SK-N-SH treated with all-trans-retinoic acid at 6 μM for 48 hours (cell line): ENCODE data around the gene TMTC2.

Experiments
- ATAC-seq: fragments of 200-7000 bp; cut with Tn5 transposase; 3 replicates; pipeline ENCODE4 v1.9.1; 2020; ENCODE audit warnings: mild to moderate bottlenecking, moderate library complexity
- ARNTL ChIP-seq: fragments of 450-650 bp; formaldehyde crosslinking; IDR thresholded peaks from 2 replicates; pipeline ENCODE4 v1.5.0; 2020; ENCODE audit warnings: low read depth, mild to moderate bottlenecking, moderate library complexity, borderline replicate concordance
- BACH2 ChIP-seq: fragments of 250-450 bp; sonication (Bioruptor Pico); IDR thresholded peaks from 2 replicates; pipeline ENCODE4 v1.9.0; 2021; ENCODE audit warnings: mild to moderate bottlenecking, borderline replicate concordance
- CREB5 ChIP-seq: fragments of 250-450 bp; sonication (Bioruptor Pico); IDR thresholded peaks from 2 replicates; pipeline ENCODE4 v1.5.1; 2020; ENCODE audit warnings: low read depth, mild to moderate bottlenecking, moderate library complexity
- CSDC2 ChIP-seq: fragments of 250-450 bp; sonication (Bioruptor Pico); IDR thresholded peaks from 2 replicates; pipeline ENCODE4 v1.5.0; 2020; ENCODE audit warnings: mild to moderate bottlenecking, moderate library complexity
- CSRNP3 ChIP-seq: fragments of 250-450 bp; sonication (Bioruptor Pico); IDR thresholded peaks from 2 replicates; pipeline ENCODE4 v1.5.1; 2021; ENCODE audit warnings: mild to moderate bottlenecking, moderate library complexity
- ESRRG ChIP-seq: fragments of 250-450 bp; sonication (Bioruptor Pico); IDR thresholded peaks from 2 replicates; pipeline ENCODE4 v1.6.1; 2021; ENCODE audit warnings: mild to moderate bottlenecking
- GLIS3 ChIP-seq: fragments of 250-450 bp; sonication (Bioruptor Pico); IDR thresholded peaks from 2 replicates; pipeline ENCODE4 v1.5.0; 2020; ENCODE audit warnings: mild to moderate bottlenecking, moderate library complexity
- ISL1 ChIP-seq: fragments of 250-450 bp; sonication (Bioruptor Pico); IDR thresholded peaks from 2 replicates; pipeline ENCODE4 v2.1.2; 2022; ENCODE audit warnings: mild to moderate bottlenecking, moderate library complexity
- OSR1 ChIP-seq: fragments of 250-450 bp; sonication (Bioruptor Pico); IDR thresholded peaks from 2 replicates; pipeline ENCODE4 v1.8.0; 2022; ENCODE audit warnings: moderate library complexity, mild to moderate bottlenecking, inconsistent platforms
- PATZ1 ChIP-seq: fragments of 250-450 bp; sonication (Bioruptor Pico); IDR thresholded peaks from 2 replicates; pipeline ENCODE4 v1.8.0; 2020; ENCODE audit warnings: mild to moderate bottlenecking, moderate library complexity, borderline replicate concordance
- PPARA ChIP-seq: fragments of 250-450 bp; sonication (Bioruptor Pico); IDR thresholded peaks from 2 replicates; pipeline ENCODE4 v1.5.0; 2020; ENCODE audit warnings: mild to moderate bottlenecking, borderline replicate concordance
- RARB ChIP-seq: fragments of 250-450 bp; sonication (Bioruptor Pico); IDR thresholded peaks from 2 replicates; pipeline ENCODE4 v1.8.0; 2021; ENCODE audit warnings: mild to moderate bottlenecking, moderate library complexity
- SNAI2 ChIP-seq: fragments of 250-450 bp; sonication (Bioruptor Pico); IDR thresholded peaks from 2 replicates; pipeline ENCODE4 v1.5.0; 2020; ENCODE audit warnings: mild to moderate bottlenecking, moderate library complexity
- TCF4 ChIP-seq: fragments of 250-450 bp; sonication (Bioruptor Pico); IDR thresholded peaks from 2 replicates; pipeline ENCODE4 v1.8.0; 2021; ENCODE audit warnings: mild to moderate bottlenecking, moderate library complexity, borderline replicate concordance
- TOX ChIP-seq: fragments of 250-450 bp; sonication (Bioruptor Pico); IDR thresholded peaks from 2 replicates; pipeline ENCODE4 v1.8.0; 2021; ENCODE audit warnings: mild to moderate bottlenecking, moderate library complexity, borderline replicate concordance
- TSHZ2 ChIP-seq: fragments of 250-450 bp; sonication (Bioruptor Pico); IDR thresholded peaks from 2 replicates; pipeline ENCODE4 v1.5.0; 2020; ENCODE audit warnings: mild to moderate bottlenecking, moderate library complexity
- ZC3H10 ChIP-seq: fragments of 250-450 bp; sonication (Bioruptor Pico); IDR thresholded peaks from 2 replicates; pipeline ENCODE4 v1.5.1; 2021; ENCODE audit warnings: mild to moderate bottlenecking, moderate library complexity
- ZFP3 ChIP-seq: fragments of 250-450 bp; sonication (Bioruptor Pico); IDR thresholded peaks from 2 replicates; pipeline ENCODE4 v1.5.0; 2020; ENCODE audit warnings: mild to moderate bottlenecking, moderate library complexity
- ZFP30 ChIP-seq: fragments of 450-650 bp; formaldehyde crosslinking; IDR thresholded peaks from 2 replicates; pipeline ENCODE4 v1.5.0; 2022; ENCODE audit warnings: mild to moderate bottlenecking, moderate library complexity
- ZNF565 ChIP-seq: fragments of 450-650 bp; formaldehyde crosslinking; conservative IDR thresholded peaks from 2 replicates; pipeline ENCODE4 v1.5.0; 2020; ENCODE audit warnings: low read depth, mild to moderate bottlenecking, moderate library complexity
- ZNF70 ChIP-seq: fragments of 450-650 bp; formaldehyde crosslinking; IDR thresholded peaks from 2 replicates; pipeline ENCODE4 v1.5.0; 2020; ENCODE audit warnings: mild to moderate bottlenecking, moderate library complexity
- ZNF8 ChIP-seq: fragments of 450-650 bp; formaldehyde crosslinking; IDR thresholded peaks from 2 replicates; pipeline ENCODE4 v1.5.0; 2020; ENCODE audit warnings: mild to moderate bottlenecking, moderate library complexity

The TMTC2 gene

GRCh38 chr12:82708061-82708879 is 21.6 kb downstream of the TMTC2 start:
- TF ChIP-seq ISL1 = peak; percentile 65
- no peak for TF ChIP-seq TSHZ2 (CRISPR knock-in tag)
- peak; percentile 36; the same call in 1 of the 2 replicates for TF ChIP-seq ZFP3 (CRISPR knock-in tag)
- peak; percentile 24; the same call in 1 of the 2 replicates for TF ChIP-seq TCF4 (CRISPR knock-in tag)
- peak; percentile 87 for ATAC-seq

- ATAC-seq = no peak
- TF ChIP-seq ZNF8 (CRISPR knock-in tag) (no peak), PATZ1 (no peak), ZFP30 (no peak), ZFP3 (CRISPR knock-in tag) (no peak), RARB (CRISPR knock-in tag) (no peak), GLIS3 (no peak), OSR1 (CRISPR knock-in tag) (no peak), SNAI2 (CRISPR knock-in tag) (no peak)
These were observed 23.2 kb downstream of the TMTC2 start for GRCh38 chr12:82709794-82710355.

GRCh38 chr12:82710741-82711140 is 24.0 kb downstream of the TMTC2 start:
- TF ChIP-seq BACH2 (CRISPR knock-in tag) = no peak
- TF ChIP-seq GLIS3 = no peak
- TF ChIP-seq CREB5 (CRISPR knock-in tag) = no peak
- TF ChIP-seq CSDC2 (CRISPR knock-in tag) = no peak
- TF ChIP-seq ZFP30 = no peak
- no peak for TF ChIP-seq ZC3H10 (CRISPR knock-in tag)
- no peak for TF ChIP-seq PPARA (CRISPR knock-in tag)
- TF ChIP-seq TOX (CRISPR knock-in tag) = no peak
- no peak for TF ChIP-seq ARNTL (CRISPR knock-in tag)
- TF ChIP-seq SNAI2 (CRISPR knock-in tag) = no peak
- TF ChIP-seq TCF4 (CRISPR knock-in tag) = no peak
- no peak for TF ChIP-seq CSRNP3 (CRISPR knock-in tag)
- no peak for TF ChIP-seq ESRRG (CRISPR knock-in tag)
- no peak for TF ChIP-seq ISL1
- no peak for TF ChIP-seq ZNF565 (CRISPR knock-in tag)
- ATAC-seq = no peak

GRCh38 chr12:82714427-82714826 is 27.7 kb downstream of the TMTC2 start:
- ATAC-seq = no peak
- TF ChIP-seq SNAI2 (CRISPR knock-in tag) (no peak), TSHZ2 (CRISPR knock-in tag) (no peak), TCF4 (CRISPR knock-in tag) (no peak), BACH2 (CRISPR knock-in tag) (no peak), ZFP30 (no peak), TOX (CRISPR knock-in tag) (no peak), ESRRG (CRISPR knock-in tag) (no peak), ZNF70 (CRISPR knock-in tag) (no peak), PATZ1 (no peak), ZNF565 (CRISPR knock-in tag) (no peak), PPARA (CRISPR knock-in tag) (no peak)
